Mononuclear cell (primary cell): ENCODE data around the gene EFCAB11. TPM values are rescaled to one million over a fixed set of nuclear protein-coding genes. Genes with fewer than 3 reads are reported as not detected.
"Not testable (repeated sequence)": the region's sequence is repeated elsewhere in the genome, so short reads cannot be mapped to it uniquely, and the experiment has no call there.

ENCODE experiments used
- H3K27me3 ChIP-seq: 2 replicates; pipeline ENCODE4 v1.6.0; 2011; ENCODE audit warnings: low read length, control low read depth; ENCODE audit not compliant: insufficient read depth
- H3K4me1 ChIP-seq: 2 replicates; pipeline ENCODE4 v1.5.1; 2011; ENCODE audit warnings: mild to moderate bottlenecking, low read length, control low read depth; ENCODE audit not compliant: insufficient read depth
- H3K4me3 ChIP-seq: 2 replicates; pipeline ENCODE4 v1.5.1; 2011; ENCODE audit warnings: mild to moderate bottlenecking, low read length, moderate library complexity
- H3K9me3 ChIP-seq: 2 replicates; pipeline ENCODE4 v1.5.1; 2011; ENCODE audit warnings: low read depth, mild to moderate bottlenecking, control low read depth, low read length
- total RNA-seq: library from RNA; depleted of rRNA; stranded (reverse); fragments of >200 nt; gene quantifications from one replicate; pipeline ENCODE4 v1.2.3, GENCODE V29; 2012

Gene EFCAB11
- total RNA-seq, 1 donor = 0.63 TPM

DNA sequence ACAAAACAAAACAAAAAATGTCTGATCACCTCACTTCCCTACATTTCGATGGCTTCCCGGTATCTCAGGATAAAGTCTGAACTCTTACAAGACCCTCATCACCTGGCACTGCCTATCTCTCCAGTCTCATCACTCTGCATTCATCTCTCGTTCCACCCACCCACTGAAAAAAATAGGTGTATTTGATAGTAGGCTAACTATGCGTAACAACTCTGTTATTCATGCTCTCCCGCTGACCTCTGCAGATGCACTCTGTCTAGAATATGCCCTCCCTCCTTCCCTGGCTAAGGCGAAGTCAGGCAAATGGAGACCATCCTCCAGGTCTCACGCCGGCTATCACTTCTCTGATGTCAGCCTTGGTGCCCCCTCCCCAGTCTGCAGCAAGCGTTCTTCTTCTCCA is 44.9 kb downstream of the EFCAB11 start:
- H3K4me3 ChIP-seq = no peak overlapping the region
- H3K9me3 ChIP-seq = no peaks in the 10 kb centered on the region
- H3K27me3 ChIP-seq = no peaks in the 10 kb centered on the region

GRCh38 chr14:89908712-89909450 is 45.6 kb downstream of the EFCAB11 start:
- Histone ChIP-seq H3K4me3 (no peak overlapping the region), H3K9me3 (no peaks in the 10 kb centered on the region), H3K4me1 (no peaks in the 10 kb centered on the region), H3K27me3 (no peaks in the 10 kb centered on the region)

More for the DNA sequence above, 44.9 kb downstream of the EFCAB11 start:
- H3K4me1 ChIP-seq = no peaks in the 10 kb centered on the region

- no peaks in the 10 kb centered on the region for H3K9me3 ChIP-seq
- no peaks in the 10 kb centered on the region for H3K4me1 ChIP-seq
- H3K4me3 ChIP-seq = no peak overlapping the region
- no peaks in the 10 kb centered on the region for H3K27me3 ChIP-seq
Observed at GRCh38 chr14:89907655-89908054, 46.9 kb downstream of the EFCAB11 start.

DNA sequence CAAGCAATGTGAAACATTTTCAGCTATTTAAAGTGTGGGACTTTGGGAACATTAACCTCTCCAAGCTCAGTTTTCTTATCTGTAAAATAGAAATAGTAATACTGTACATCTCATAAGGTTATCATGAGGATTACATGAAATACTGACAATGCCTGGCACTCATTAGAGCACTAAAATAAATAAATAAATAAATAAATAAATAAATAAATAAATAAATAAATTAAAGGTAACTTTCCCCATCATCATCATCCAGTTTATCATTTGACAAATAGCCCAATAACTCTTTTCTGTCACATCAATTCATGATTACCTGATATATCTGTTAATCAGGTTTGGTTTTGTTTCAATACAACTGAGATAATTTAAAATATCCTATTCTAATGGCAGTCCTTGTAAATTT is 48.5 kb downstream of the EFCAB11 start:
- H3K9me3 ChIP-seq = no peaks in the 10 kb centered on the region
- no peak overlapping the region for H3K4me3 ChIP-seq
- no peaks in the 10 kb centered on the region for H3K27me3 ChIP-seq
- H3K4me1 ChIP-seq = no peaks in the 10 kb centered on the region

DNA sequence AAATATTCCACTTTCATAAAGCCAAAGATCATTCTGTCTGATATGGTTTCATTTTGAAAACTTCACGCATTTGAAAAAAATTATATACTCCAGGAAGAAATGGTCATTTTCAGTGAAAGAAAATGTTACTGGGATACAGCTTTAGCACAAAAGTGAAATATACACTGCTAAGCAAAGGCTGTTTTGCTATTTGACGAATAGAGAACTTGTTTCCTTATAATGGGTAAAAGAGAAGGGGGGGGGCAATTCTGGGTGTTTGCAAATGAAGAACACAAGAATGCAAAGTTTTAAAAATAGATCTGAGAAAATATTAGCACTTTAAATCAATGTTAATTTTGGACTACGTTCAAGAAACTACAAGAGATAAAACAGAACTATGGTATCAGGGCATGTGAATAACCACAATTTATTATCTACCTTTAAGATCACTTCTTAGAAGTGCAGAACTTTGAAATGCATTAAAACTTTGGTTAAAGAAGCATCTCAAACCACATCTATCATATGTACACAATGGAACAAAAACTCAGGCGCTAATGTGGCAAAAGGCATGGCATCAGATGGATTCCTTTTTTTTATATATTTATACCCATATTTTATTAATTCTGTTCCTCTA is 51.1 kb downstream of the EFCAB11 start:
- Histone ChIP-seq H3K9me3 (no peaks in the 10 kb centered on the region), H3K4me3 (no peak overlapping the region), H3K27me3 (no peaks in the 10 kb centered on the region), H3K4me1 (no peaks in the 10 kb centered on the region)

DNA sequence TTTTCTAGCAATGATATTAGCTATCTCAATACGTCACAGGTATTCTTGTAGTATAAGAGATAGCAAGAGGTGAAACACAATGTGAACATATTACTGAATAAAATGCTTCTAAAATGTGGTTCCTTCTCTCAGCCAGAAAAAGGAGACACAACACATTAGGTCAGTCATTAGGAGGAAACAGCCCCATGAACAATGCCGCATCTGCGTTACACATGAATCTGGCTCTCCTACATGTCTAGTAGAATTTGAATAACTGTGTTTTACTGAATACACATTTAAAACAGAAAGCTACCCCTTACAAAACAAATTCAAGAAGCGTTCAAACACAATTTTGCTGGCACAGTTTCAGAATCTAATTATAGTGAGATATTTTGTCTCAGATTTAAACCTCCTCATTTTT is 51.6 kb downstream of the EFCAB11 start:
- Histone ChIP-seq H3K9me3 (no peaks in the 10 kb centered on the region), H3K4me3 (no peak overlapping the region), H3K27me3 (no peaks in the 10 kb centered on the region), H3K4me1 (no peaks in the 10 kb centered on the region)

DNA sequence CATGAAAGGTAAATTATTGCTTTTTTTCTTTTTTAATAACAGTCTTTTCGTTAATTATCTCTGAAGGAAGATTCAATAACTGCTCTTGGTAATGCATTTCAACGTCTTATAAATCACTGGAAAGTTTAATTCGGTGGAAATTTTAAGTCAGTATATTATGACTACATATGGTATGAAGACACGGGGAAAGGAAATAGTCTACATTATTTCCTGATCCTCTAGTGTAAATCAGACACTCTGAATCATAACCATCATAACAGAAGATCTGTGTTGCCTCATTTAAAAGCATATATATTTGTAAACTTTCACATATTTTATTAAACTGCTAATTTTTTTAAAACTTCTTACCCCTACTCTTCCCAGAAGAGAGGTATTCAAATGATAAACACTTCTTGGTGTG is 53.7 kb downstream of the EFCAB11 start:
- H3K27me3 ChIP-seq = no peaks in the 10 kb centered on the region
- H3K4me3 ChIP-seq = no peak overlapping the region
- no peaks in the 10 kb centered on the region for H3K9me3 ChIP-seq
- H3K4me1 ChIP-seq = no peaks in the 10 kb centered on the region

GRCh38 chr14:89899917-89900663 is 54.4 kb downstream of the EFCAB11 start:
- Histone ChIP-seq H3K27me3 (no peaks in the 10 kb centered on the region), H3K4me1 (no peaks in the 10 kb centered on the region), H3K4me3 (no peak overlapping the region), H3K9me3 (no peaks in the 10 kb centered on the region)

DNA sequence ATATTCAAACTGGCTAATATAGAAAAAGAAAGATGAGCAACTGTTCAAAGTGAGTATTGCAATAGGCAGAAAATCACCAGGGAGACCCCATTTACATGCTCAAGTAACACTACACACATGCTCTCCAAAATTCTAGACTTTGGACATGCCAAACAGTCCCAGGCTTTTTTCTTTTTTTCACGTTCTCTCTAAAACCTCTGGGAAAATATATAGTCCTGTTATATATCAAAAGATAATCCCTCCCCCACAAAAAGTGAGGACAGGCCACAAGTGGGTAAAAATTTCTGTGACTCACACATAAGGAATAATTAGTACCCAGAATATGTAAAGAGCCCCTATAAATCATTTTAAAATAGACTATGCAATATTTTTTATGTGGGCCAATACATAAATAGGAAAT is 55.2 kb downstream of the EFCAB11 start:
- Histone ChIP-seq H3K27me3 (no peaks in the 10 kb centered on the region), H3K9me3 (no peaks in the 10 kb centered on the region), H3K4me1 (no peaks in the 10 kb centered on the region), H3K4me3 (no peak overlapping the region)

GRCh38 chr14:89893388-89893787 is 61.1 kb downstream of the EFCAB11 start:
- not testable (repeated sequence) for H3K27me3 ChIP-seq, H3K4me3 ChIP-seq, H3K4me1 ChIP-seq

DNA sequence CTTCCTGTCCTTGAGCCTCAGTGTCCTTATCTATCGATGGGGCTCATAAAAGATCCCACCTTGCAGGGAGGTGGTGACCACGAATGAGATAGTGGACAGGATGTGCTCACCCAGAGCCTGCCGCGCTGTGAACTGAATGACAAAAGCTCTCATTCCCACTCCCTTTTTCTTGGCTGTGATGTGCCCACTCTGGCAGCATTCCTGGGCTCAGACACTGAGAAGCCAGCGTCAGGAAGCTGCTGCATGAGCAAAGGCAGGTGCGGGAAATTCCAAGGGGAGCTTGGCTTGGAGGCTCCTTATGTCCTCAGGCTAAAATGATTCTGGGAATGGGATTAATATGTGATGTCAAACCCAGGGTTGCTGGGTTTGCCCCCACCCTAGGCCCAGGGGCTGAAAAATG is 61.6 kb downstream of the EFCAB11 start:
- Histone ChIP-seq H3K4me3 (no peak overlapping the region), H3K27me3 (no peaks in the 10 kb centered on the region), H3K4me1 (no peaks in the 10 kb centered on the region), H3K9me3 (no peaks in the 10 kb centered on the region)

More at GRCh38 chr14:89893388-89893787, 61.1 kb downstream of the EFCAB11 start:
- not testable (repeated sequence) for H3K9me3 ChIP-seq

DNA sequence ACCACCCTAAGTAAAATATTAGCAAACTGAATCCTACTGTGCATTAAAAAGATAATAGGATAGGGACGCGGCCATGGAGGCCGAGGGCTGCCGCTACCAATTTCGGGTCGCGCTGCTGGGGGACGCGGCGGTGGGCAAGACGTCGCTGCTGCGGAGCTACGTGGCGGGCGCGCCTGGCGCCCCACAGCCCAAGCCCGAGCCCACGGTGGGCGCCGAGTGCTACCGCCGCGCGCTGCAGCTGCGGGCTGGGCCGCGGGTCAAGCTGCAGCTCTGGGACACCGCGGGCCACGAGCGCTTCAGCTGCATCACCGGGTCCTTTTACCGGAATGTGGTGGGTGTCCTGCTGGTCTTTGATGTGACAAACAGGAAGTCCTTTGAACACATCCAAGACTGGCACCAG is 62.8 kb downstream of the EFCAB11 start:
- H3K9me3 ChIP-seq, H3K27me3 ChIP-seq, H3K4me1 ChIP-seq, H3K4me3 ChIP-seq: not testable (repeated sequence)

GRCh38 chr14:89891055-89891454 is 63.5 kb downstream of the EFCAB11 start:
- Histone ChIP-seq H3K27me3 (no peaks in the 10 kb centered on the region), H3K4me3 (no peak overlapping the region), H3K4me1 (no peaks in the 10 kb centered on the region), H3K9me3 (no peaks in the 10 kb centered on the region)

GRCh38 chr14:89890589-89890988 is 63.9 kb downstream of the EFCAB11 start:
- Histone ChIP-seq H3K27me3 (no peaks in the 10 kb centered on the region), H3K4me3 (no peak overlapping the region), H3K9me3 (no peaks in the 10 kb centered on the region), H3K4me1 (no peaks in the 10 kb centered on the region)

DNA sequence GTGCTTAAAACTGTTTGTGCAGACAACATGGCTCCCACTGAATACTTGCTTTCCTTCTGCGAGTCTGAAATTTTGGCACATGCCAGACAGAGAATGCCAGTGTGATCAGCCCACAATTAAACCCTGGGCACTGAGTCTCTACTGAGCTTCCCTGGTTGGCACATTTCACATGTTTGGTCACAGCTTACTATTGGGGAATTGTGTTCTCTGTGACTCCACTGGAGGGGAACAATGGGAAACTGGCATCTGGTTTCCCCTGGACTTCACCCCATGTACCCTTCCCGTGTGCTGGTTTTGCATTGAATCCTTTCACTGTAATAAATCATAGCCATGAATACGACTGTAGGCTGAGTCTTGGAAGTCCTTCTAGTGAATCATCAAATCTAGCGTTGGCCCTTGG is 64.9 kb downstream of the EFCAB11 start:
- Histone ChIP-seq H3K4me1 (no peaks in the 10 kb centered on the region), H3K4me3 (no peak overlapping the region), H3K9me3 (no peaks in the 10 kb centered on the region), H3K27me3 (no peaks in the 10 kb centered on the region)
